SK-N-SH (cell line): ENCODE data around the gene CRAT.

ENCODE experiments used
- CHD2 ChIP-seq: fragments of 150-350 bp; IDR thresholded peaks from 2 replicates; pipeline ENCODE4 v1.6.1; 2018; ENCODE audit warnings: low read length; ENCODE audit not compliant: partially characterized antibody
- CTCF ChIP-seq: fragments of 200-600 bp; sonication (generic); IDR thresholded peaks from 2 replicates; pipeline ENCODE4 v1.6.1; 2017; ENCODE audit warnings: antibody characterized with exemption, mild to moderate bottlenecking, moderate library complexity
- ELF1 ChIP-seq: IDR thresholded peaks from 2 replicates; pipeline ENCODE4 v1.4.0; 2012
- FOXM1 ChIP-seq: IDR thresholded peaks from 2 replicates; pipeline ENCODE4 v1.4.0; 2012; ENCODE audit warnings: low read depth, mild to moderate bottlenecking
- JUND ChIP-seq: IDR thresholded peaks from 2 replicates; pipeline ENCODE4 v1.4.0; 2012
- MXI1 ChIP-seq: IDR thresholded peaks from 2 replicates; pipeline ENCODE4 v1.6.1; 2012; ENCODE audit warnings: mild to moderate bottlenecking, low read depth, low read length, improper control_type of control experiment
- NFIC ChIP-seq: IDR thresholded peaks from 2 replicates; pipeline ENCODE4 v1.4.0; 2012; ENCODE audit warnings: borderline replicate concordance
- POLR2AphosphoS5 ChIP-seq: IDR thresholded peaks from 2 replicates; pipeline ENCODE4 v1.6.1; 2012; ENCODE audit warnings: low read depth, low read length
- SIN3A ChIP-seq: IDR thresholded peaks from 2 replicates; pipeline ENCODE4 v1.6.1; 2012; ENCODE audit warnings: low read depth, mild to moderate bottlenecking, low read length, moderate library complexity, borderline replicate concordance
- TAF1 ChIP-seq: IDR thresholded peaks from 2 replicates; pipeline ENCODE4 v1.6.1; 2012; ENCODE audit warnings: low read depth, mild to moderate bottlenecking, low read length, moderate library complexity, borderline replicate concordance
- YY1 ChIP-seq: IDR thresholded peaks from 2 replicates; pipeline ENCODE4 v1.4.0; 2012; ENCODE audit warnings: low read depth, mild to moderate bottlenecking
- ZBTB33 ChIP-seq: IDR thresholded peaks from 2 replicates; pipeline ENCODE4 v1.4.0; 2012; ENCODE audit warnings: low read depth, borderline replicate concordance
- TF ChIP-seq, protein P1 (sequence below): IDR thresholded peaks from 2 replicates; pipeline ENCODE4 v1.6.1; 2012; ENCODE audit warnings: mild to moderate bottlenecking, low read depth, low read length, moderate library complexity
- TF ChIP-seq, protein P2 (sequence below): IDR thresholded peaks from 2 replicates; pipeline ENCODE4 v1.4.0; 2012; ENCODE audit warnings: low read depth

GRCh38 chr9:129109952-129110739 lies 447 bp downstream of the CRAT start:
- TF ChIP-seq, protein P1, sequence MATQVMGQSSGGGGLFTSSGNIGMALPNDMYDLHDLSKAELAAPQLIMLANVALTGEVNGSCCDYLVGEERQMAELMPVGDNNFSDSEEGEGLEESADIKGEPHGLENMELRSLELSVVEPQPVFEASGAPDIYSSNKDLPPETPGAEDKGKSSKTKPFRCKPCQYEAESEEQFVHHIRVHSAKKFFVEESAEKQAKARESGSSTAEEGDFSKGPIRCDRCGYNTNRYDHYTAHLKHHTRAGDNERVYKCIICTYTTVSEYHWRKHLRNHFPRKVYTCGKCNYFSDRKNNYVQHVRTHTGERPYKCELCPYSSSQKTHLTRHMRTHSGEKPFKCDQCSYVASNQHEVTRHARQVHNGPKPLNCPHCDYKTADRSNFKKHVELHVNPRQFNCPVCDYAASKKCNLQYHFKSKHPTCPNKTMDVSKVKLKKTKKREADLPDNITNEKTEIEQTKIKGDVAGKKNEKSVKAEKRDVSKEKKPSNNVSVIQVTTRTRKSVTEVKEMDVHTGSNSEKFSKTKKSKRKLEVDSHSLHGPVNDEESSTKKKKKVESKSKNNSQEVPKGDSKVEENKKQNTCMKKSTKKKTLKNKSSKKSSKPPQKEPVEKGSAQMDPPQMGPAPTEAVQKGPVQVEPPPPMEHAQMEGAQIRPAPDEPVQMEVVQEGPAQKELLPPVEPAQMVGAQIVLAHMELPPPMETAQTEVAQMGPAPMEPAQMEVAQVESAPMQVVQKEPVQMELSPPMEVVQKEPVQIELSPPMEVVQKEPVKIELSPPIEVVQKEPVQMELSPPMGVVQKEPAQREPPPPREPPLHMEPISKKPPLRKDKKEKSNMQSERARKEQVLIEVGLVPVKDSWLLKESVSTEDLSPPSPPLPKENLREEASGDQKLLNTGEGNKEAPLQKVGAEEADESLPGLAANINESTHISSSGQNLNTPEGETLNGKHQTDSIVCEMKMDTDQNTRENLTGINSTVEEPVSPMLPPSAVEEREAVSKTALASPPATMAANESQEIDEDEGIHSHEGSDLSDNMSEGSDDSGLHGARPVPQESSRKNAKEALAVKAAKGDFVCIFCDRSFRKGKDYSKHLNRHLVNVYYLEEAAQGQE: no peak
- TF ChIP-seq NFIC: no peak
- TF ChIP-seq MXI1: no peak
- TF ChIP-seq CTCF: no peak; the same call in 1 of the 2 replicates
- TF ChIP-seq CHD2: no peak
- TF ChIP-seq, protein P2, sequence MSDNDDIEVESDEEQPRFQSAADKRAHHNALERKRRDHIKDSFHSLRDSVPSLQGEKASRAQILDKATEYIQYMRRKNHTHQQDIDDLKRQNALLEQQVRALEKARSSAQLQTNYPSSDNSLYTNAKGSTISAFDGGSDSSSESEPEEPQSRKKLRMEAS: no peak
- TF ChIP-seq POLR2AphosphoS5: no peak
- TF ChIP-seq FOXM1: no peak
- no peak for TF ChIP-seq JUND
- no peak for TF ChIP-seq YY1
- TF ChIP-seq TAF1: no peak
- TF ChIP-seq SIN3A: no peak
- TF ChIP-seq ELF1: no peak
- TF ChIP-seq ZBTB33: no peak
